ENCODE measurements around the gene YY2.
A peak's percentile ranks its signal among the peaks of the same experiment; 100 is the strongest.
"Not testable (repeated sequence)": the region's sequence is repeated elsewhere in the genome, so short reads cannot be mapped to it uniquely, and the experiment has no call there.

Gene YY2

GRCh38 chrX:21874182-21874581 lies 18.4 kb downstream of the YY2 start:
- not testable (repeated sequence) for H3K9ac ChIP-seq (ENCODE audit: low read length); H3K36me3 ChIP-seq (ENCODE audit: control insufficient read depth, insufficient read depth, low read length, severe bottlenecking); H3K4me1 ChIP-seq (ENCODE audit: control insufficient read depth, insufficient read depth, low read length); H3K4me3 ChIP-seq (ENCODE audit: low read length); DNase-seq (ENCODE audit: low read depth); H3K27me3 ChIP-seq (replicated peaks; ENCODE audit: control insufficient read depth, insufficient read depth, low read length); H3K9me3 ChIP-seq (ENCODE audit: control insufficient read depth, low read length)

GRCh38 chrX:21875013-21875412 lies 19.2 kb downstream of the YY2 start:
- Histone ChIP-seq H3K27me3 (replicated peaks; ENCODE audit: control insufficient read depth, insufficient read depth, low read length) (no peaks in the 10 kb centered on the region), H3K4me3 (ENCODE audit: low read length) (no peak overlapping the region), H3K4me1 (ENCODE audit: control insufficient read depth, insufficient read depth, low read length) (no peaks in the 10 kb centered on the region), H3K9ac (ENCODE audit: low read length) (no peak overlapping the region), H3K9me3 (ENCODE audit: control insufficient read depth, low read length) (no peaks in the 10 kb centered on the region), H3K36me3 (ENCODE audit: control insufficient read depth, insufficient read depth, low read length, severe bottlenecking) (no peaks in the 10 kb centered on the region)
- DNase-seq (ENCODE audit: low read depth): peak; percentile 42

GRCh38 chrX:21881881-21882574 lies 26.2 kb downstream of the YY2 start:
- H3K36me3 ChIP-seq (ENCODE audit: control insufficient read depth, insufficient read depth, low read length, severe bottlenecking): no peaks in the 10 kb centered on the region
- H3K4me3 ChIP-seq (ENCODE audit: low read length): no peak overlapping the region
- H3K27me3 ChIP-seq (replicated peaks; ENCODE audit: control insufficient read depth, insufficient read depth, low read length): no peaks in the 10 kb centered on the region
- H3K9ac ChIP-seq (ENCODE audit: low read length): no peak overlapping the region
- H3K9me3 ChIP-seq (ENCODE audit: control insufficient read depth, low read length): no peaks in the 10 kb centered on the region
- peaks cover 12% of the 10 kb centered on the region for H3K4me1 ChIP-seq (ENCODE audit: control insufficient read depth, insufficient read depth, low read length)
- no peak for DNase-seq (ENCODE audit: low read depth)

GRCh38 chrX:21883258-21883657 lies 27.5 kb downstream of the YY2 start:
- peaks cover 12% of the 10 kb centered on the region for H3K4me1 ChIP-seq (ENCODE audit: control insufficient read depth, insufficient read depth, low read length)

GRCh38 chrX:21885568-21885967 lies 29.8 kb downstream of the YY2 start:
- Histone ChIP-seq H3K27me3 (replicated peaks; ENCODE audit: control insufficient read depth, insufficient read depth, low read length) (no peaks in the 10 kb centered on the region), H3K9ac (ENCODE audit: low read length) (no peak overlapping the region), H3K9me3 (ENCODE audit: control insufficient read depth, low read length) (no peaks in the 10 kb centered on the region), H3K36me3 (ENCODE audit: control insufficient read depth, insufficient read depth, low read length, severe bottlenecking) (no peaks in the 10 kb centered on the region), H3K4me3 (ENCODE audit: low read length) (no peak overlapping the region), H3K4me1 (ENCODE audit: control insufficient read depth, insufficient read depth, low read length) (peaks cover 12% of the 10 kb centered on the region)
- DNase-seq (ENCODE audit: low read depth): peak; percentile 33

More at GRCh38 chrX:21883258-21883657, 27.5 kb downstream of the YY2 start:
- no peak overlapping the region for H3K4me3 ChIP-seq (ENCODE audit: low read length)
- no peaks in the 10 kb centered on the region for H3K9me3 ChIP-seq (ENCODE audit: control insufficient read depth, low read length)
- DNase-seq (ENCODE audit: low read depth): no peak
- no peak overlapping the region for H3K9ac ChIP-seq (ENCODE audit: low read length)
- H3K36me3 ChIP-seq (ENCODE audit: control insufficient read depth, insufficient read depth, low read length, severe bottlenecking): no peaks in the 10 kb centered on the region
- no peaks in the 10 kb centered on the region for H3K27me3 ChIP-seq (replicated peaks; ENCODE audit: control insufficient read depth, insufficient read depth, low read length)

GRCh38 chrX:21905313-21905712 lies 49.5 kb downstream of the YY2 start:
- H3K4me1 ChIP-seq (ENCODE audit: control insufficient read depth, insufficient read depth, low read length): no peaks in the 10 kb centered on the region
- no peak overlapping the region for H3K4me3 ChIP-seq (ENCODE audit: low read length)

GRCh38 chrX:21905953-21906352 lies 50.2 kb downstream of the YY2 start:
- Histone ChIP-seq H3K9ac (ENCODE audit: low read length) (no peak overlapping the region), H3K27me3 (replicated peaks; ENCODE audit: control insufficient read depth, insufficient read depth, low read length) (peaks cover 5% of the 10 kb centered on the region), H3K4me1 (ENCODE audit: control insufficient read depth, insufficient read depth, low read length) (no peaks in the 10 kb centered on the region), H3K36me3 (ENCODE audit: control insufficient read depth, insufficient read depth, low read length, severe bottlenecking) (no peaks in the 10 kb centered on the region), H3K9me3 (ENCODE audit: control insufficient read depth, low read length) (no peaks in the 10 kb centered on the region), H3K4me3 (ENCODE audit: low read length) (no peak overlapping the region)
- DNase-seq (ENCODE audit: low read depth): no peak

More at GRCh38 chrX:21905313-21905712, 49.5 kb downstream of the YY2 start:
- peaks cover 5% of the 10 kb centered on the region for H3K27me3 ChIP-seq (replicated peaks; ENCODE audit: control insufficient read depth, insufficient read depth, low read length)
- no peaks in the 10 kb centered on the region for H3K36me3 ChIP-seq (ENCODE audit: control insufficient read depth, insufficient read depth, low read length, severe bottlenecking)
- DNase-seq (ENCODE audit: low read depth): no peak
- H3K9me3 ChIP-seq (ENCODE audit: control insufficient read depth, low read length): no peaks in the 10 kb centered on the region
- no peak overlapping the region for H3K9ac ChIP-seq (ENCODE audit: low read length)

GRCh38 chrX:21907260-21907659 lies 51.5 kb downstream of the YY2 start:
- Histone ChIP-seq H3K9ac (ENCODE audit: low read length) (no peak overlapping the region), H3K4me3 (ENCODE audit: low read length) (no peak overlapping the region), H3K36me3 (ENCODE audit: control insufficient read depth, insufficient read depth, low read length, severe bottlenecking) (no peaks in the 10 kb centered on the region), H3K4me1 (ENCODE audit: control insufficient read depth, insufficient read depth, low read length) (no peaks in the 10 kb centered on the region), H3K9me3 (ENCODE audit: control insufficient read depth, low read length) (no peaks in the 10 kb centered on the region), H3K27me3 (replicated peaks; ENCODE audit: control insufficient read depth, insufficient read depth, low read length) (peaks cover 5% of the 10 kb centered on the region)
- DNase-seq (ENCODE audit: low read depth): no peak
